RPMI7951 (cell line): Measurements from ENCODE around the gene FOXI1. TPM values are rescaled to one million over a fixed set of nuclear protein-coding genes. Genes with fewer than 3 reads are reported as not detected.
A peak's percentile ranks its signal among the peaks of the same experiment; 100 is the strongest.
"Not testable (repeated sequence)": the region's sequence is repeated elsewhere in the genome, so short reads cannot be mapped to it uniquely, and the experiment has no call there.

Experiments used
- DNase-seq: peaks from one replicate; pipeline ENCODE4 v3.0.0-alpha.2; 2012; ENCODE audit warnings: low read depth
- total RNA-seq: library from RNA; depleted of rRNA; stranded (reverse); fragments of >200 nt; shearing (Covaris generic); gene quantifications from 2 replicates; pipeline ENCODE4 v1.2.3, GENCODE V29; 2014

Gene FOXI1
- total RNA-seq, 1 experiment from 2014 or later, result not detected

DNA sequence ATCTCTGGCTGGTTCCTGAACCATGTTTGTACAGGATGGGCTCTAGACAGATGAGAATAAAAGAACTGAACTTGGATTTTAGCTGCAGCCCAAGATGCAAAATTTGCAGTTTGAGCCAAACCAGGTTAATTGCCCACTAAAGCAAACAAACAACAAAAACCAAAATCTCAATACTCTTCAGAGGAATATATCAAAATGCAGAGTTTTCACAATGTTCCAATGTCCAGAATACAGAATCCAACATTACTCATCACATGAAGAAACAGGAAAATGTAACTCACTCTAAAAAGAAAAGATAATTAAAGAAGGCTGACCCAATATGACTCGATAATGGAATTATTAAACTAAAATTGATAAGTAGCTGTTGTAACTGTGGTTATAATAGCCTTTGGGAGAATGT lies 20.4 kb downstream of the FOXI1 start:
- DNase-seq, result no peak

DNA sequence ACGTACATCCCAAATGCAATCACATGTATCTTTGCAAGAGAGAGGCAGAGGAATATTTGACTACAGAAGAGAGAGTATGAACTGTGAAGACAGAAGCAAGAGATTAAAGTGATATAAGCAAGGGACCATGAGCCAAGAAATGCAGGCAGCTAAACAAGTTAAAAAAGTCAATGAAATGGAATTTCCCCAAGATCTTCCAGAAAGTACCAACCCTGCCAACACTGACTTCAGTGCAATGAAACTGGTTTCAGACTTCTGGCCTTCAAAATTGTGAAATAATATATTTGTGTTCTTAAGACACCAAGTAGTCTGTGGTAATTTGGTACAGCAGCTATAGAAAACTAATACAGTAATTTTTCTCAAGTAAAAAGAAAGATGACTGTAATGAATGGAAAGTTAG lies 20.9 kb downstream of the FOXI1 start:
- no peak for DNase-seq

DNA sequence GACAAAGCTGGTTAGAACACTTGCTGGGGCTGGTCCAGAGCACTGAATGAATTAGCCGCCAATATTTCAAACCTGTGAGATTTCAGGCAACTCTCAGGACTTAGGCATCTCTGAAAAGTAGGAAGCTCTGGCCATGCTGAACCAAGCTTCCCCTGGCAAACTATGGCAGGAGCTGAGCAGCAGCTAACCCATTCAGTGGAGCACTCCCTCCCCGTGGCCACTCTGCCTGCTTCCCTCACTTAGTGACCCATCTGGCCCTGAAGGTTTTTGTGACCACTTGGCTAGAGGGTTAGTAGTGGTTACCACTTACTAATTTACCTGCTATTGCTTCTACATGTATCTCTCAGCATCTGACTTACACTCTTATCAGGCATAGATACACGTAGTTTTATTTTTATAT lies 25.5 kb downstream of the FOXI1 start:
- DNase-seq, result no peak

DNA sequence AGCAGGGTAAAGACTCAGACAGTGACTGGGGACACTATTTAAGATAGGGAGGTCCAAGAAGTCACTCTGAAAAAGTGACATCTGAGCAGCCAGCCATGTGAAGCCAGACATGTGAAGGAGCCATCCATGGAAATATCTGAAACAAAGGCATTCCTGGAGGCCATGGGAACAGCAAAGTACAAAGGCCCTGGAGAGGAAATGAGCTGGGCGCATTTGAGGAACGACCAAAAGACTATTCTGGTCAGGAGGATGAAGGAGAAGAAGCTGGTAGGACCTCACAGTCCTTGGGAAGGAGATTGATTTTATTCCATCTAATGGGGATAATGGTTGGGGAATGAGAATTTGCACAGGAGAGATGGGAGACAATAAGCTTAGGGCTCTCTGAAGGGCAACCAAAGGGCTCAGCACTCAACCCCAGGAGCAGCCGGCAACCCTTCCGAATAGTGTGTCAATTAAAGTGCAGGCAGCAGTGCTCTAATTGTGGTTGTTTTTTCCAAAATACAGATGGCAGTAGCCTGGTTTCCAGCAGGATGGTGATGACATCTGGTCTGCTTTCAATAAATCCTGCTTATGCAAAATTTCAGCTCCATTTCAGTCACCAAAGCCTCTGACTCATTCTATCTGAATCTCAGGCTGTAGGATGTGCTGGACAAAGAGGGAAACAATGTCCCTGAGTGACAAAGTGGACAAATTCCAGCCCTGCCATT lies 26.7 kb downstream of the FOXI1 start:
- DNase-seq, result peak; percentile 83

GRCh38 chr5:170132976-170133448 lies 27.3 kb downstream of the FOXI1 start:
- DNase-seq, result no peak

GRCh38 chr5:170135796-170136490 lies 30.2 kb downstream of the FOXI1 start:
- peak; percentile 22 for DNase-seq

DNA sequence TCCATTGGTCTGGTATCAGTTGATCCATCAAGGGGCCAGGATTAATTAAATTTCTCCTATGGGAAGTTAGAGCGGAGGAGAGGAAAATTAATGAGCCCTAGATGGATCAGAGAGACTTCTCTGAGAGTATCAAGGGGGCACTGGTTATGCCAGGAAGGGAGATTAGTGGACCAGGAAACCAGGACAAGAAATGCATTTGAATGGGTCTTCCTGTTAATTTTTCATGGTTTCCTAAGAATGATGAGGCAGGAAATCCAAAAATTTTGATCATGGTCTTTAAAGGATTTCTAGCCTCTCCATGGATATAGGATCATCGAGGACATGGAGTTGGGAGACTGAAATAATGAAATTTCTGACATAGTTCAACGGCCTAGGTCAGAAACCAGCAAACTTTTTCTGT lies 30.8 kb downstream of the FOXI1 start:
- DNase-seq, result no peak

DNA sequence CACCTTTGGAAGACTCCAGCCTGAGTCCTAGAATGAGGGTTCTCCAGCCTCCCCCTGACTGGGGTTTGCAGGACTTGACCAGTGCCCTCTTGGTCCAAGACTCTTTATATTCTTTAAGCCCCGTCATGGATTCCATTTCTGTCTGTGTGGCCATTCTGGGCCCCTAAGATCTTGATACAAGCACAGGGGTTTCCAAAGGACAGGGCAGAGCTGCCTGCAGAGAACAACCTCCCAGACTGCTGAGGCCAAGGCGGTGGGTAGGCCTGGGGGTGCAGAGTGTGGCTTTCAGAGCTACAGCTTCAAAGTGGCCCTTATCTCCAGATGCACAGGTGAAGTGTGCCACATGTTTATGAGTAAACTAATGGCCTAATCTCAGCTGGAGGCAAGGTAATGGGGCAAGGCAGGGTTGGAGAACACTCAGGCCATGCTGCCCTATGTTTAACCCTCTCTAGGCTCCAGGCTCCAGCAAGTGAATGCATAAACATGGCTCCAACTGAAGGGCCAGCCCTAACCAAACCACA lies 32.1 kb downstream of the FOXI1 start:
- no peak for DNase-seq

GRCh38 chr5:170138273-170138672 lies 32.6 kb downstream of the FOXI1 start:
- DNase-seq, result no peak

DNA sequence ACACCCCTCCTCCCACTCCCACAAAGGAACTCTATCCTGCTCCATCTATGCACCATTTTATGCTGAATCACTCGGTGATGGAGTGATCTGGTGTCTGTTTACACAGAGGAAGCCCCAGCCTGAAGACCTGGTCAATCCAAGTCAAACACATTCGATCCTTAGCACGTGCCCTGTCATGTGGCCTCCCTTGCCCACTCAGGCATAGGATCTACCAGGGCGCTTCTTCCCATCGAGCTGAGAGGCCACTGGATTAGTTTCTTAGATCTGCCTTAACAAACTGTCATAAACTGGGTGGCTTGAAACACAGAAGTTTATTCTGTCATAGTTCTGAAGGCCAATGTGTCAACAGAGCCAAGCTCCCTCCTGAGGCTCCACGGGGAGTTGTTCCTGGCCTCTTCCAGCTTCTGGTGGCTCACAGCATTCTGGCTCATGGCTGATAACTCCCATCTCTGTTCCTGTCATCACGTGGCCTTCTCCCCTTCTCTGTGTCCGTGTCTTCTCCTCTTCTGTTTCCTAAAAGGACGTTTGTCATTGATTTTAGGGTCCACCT lies 34.2 kb downstream of the FOXI1 start:
- DNase-seq, result no peak

DNA sequence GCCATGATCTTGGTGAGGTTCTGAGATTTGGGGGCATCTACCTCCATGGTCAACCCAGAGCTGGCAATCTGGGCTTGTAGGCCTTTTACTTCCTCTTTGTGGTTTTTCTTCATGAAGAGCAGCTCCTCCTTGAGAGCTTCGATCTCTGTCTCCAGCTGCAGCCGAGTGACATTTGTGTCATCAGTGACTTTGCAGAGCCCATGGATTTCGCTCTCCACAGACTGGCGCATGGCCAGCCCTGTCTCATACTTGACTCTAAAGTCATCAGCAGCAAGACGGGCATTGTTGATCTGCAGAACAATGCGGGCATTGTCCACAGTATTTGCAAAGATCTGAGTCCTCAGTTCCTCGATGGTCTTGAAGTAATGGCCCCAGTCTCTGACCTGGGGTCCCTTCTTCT lies 35.5 kb downstream of the FOXI1 start:
- not testable (repeated sequence) for DNase-seq

- no peak for DNase-seq
Measured at GRCh38 chr5:170141636-170142035, 35.9 kb downstream of the FOXI1 start.

GRCh38 chr5:170142196-170142595 lies 36.5 kb downstream of the FOXI1 start:
- DNase-seq, result no peak

- no peak for DNase-seq
Measured at GRCh38 chr5:170143091-170143490, 37.4 kb downstream of the FOXI1 start.

GRCh38 chr5:170143710-170144109 lies 38.0 kb downstream of the FOXI1 start:
- DNase-seq, result no peak

- no peak for DNase-seq
Measured at GRCh38 chr5:170144286-170145023, 38.8 kb downstream of the FOXI1 start.

GRCh38 chr5:170145462-170145861 lies 39.8 kb downstream of the FOXI1 start:
- DNase-seq, result peak; percentile 20

DNA sequence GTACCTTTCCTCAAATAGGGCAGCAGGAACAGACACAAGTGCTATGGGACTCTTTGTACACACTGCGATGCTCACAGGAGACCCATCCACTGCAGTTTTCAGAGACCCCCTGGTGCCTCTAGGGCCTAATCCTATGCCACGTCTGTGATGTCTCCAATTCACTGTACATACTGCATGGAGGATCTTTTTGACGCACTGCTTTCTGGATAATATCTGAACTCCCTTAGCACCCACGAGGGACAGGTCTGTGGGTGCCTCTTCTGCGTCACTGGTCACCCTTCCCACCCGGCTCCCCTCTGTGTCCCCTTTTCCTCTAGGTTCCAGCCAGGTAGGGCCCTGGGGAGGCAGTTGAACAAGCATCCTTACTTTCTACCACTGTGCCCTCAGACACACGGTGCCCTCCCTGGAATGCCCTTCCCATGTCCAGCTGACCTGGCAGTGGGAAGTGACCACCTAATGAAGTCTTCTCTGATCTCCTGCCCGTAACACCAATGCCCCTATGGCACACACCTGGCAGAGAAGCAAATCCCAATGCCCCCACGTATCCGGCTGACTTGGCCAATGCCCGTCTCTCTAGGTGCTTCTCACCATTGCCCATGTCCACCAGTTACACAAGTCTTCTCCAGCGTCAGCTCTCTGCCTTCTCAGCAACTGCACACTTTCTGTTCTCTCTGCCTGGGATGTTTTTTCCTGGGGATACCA lies 41.5 kb downstream of the FOXI1 start:
- no peak for DNase-seq

GRCh38 chr5:170147753-170148264 lies 42.1 kb downstream of the FOXI1 start:
- no peak for DNase-seq

- DNase-seq, result no peak
Measured at GRCh38 chr5:170148430-170149205, 42.9 kb downstream of the FOXI1 start.

GRCh38 chr5:170149206-170149515 lies 43.5 kb downstream of the FOXI1 start:
- no peak for DNase-seq
